Nephron progenitor cell (in vitro differentiated cells): ENCODE results near the gene GALNT18.

Experiments used
- DNase-seq: peaks from one replicate; pipeline ENCODE4 v3.0.0; 2021
- H3K27ac Mint-ChIP-seq: 2 replicates; pipeline ENCODE4 v1.8.0; 2021; ENCODE audit warnings: mild to moderate bottlenecking, moderate library complexity, mixed read lengths
- H3K27me3 Mint-ChIP-seq: 2 replicates; pipeline ENCODE4 v1.8.0; 2021; ENCODE audit warnings: mild to moderate bottlenecking, low read depth, mixed read lengths; ENCODE audit not compliant: poor library complexity
- H3K36me3 Mint-ChIP-seq: 2 replicates; pipeline ENCODE4 v1.8.0; 2021; ENCODE audit warnings: low read depth, mixed read lengths
- H3K4me1 Mint-ChIP-seq: 2 replicates; pipeline ENCODE4 v1.8.0; 2021; ENCODE audit warnings: mixed read lengths
- H3K4me3 Mint-ChIP-seq: 2 replicates; pipeline ENCODE4 v1.8.0; 2021; ENCODE audit warnings: mild to moderate bottlenecking, moderate library complexity, mixed read lengths
- H3K9me3 Mint-ChIP-seq: 2 replicates; pipeline ENCODE4 v1.8.0; 2021; ENCODE audit warnings: mild to moderate bottlenecking, moderate library complexity, mixed read lengths
- CTCF ChIP-seq: fragments of 200-600 bp; sonication (generic); IDR thresholded peaks from 2 replicates; pipeline ENCODE4 v1.5.0; 2021; ENCODE audit warnings: antibody characterized with exemption

Gene GALNT18

GRCh38 chr11:11291041-11292015, 330.5 kb downstream of the GALNT18 start:
- H3K27me3 Mint-ChIP-seq: peaks cover 18% of the 10 kb centered on the region
- TF ChIP-seq CTCF: no peak
- H3K36me3 Mint-ChIP-seq: no peaks in the 10 kb centered on the region
- peaks cover 48% of the 10 kb centered on the region for H3K4me1 Mint-ChIP-seq
- no peak overlapping the region for H3K27ac Mint-ChIP-seq
- no peak for DNase-seq
- no peak overlapping the region for H3K4me3 Mint-ChIP-seq
- no peaks in the 10 kb centered on the region for H3K9me3 Mint-ChIP-seq

DNA sequence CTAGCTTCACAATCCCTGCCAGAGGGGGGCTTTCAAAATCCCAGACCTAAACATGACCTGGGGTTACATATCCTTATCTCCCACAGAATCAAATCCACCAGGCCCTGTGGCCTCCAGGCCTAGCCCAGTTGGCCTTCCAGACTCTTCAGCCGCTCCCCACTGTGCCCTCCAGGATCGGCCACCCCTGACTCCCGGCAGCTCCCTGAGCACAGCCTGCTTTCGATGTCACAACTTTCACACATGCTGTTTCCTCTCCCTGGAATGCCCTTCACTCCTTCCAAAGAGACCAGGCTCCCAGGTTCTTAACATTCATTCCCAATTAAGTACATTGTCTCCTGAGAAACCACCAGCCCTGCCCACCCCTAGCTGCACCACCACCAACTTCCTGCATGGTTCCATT, 331.5 kb downstream of the GALNT18 start:
- Mint-ChIP-seq H3K36me3 (no peaks in the 10 kb centered on the region), H3K4me1 (peaks cover 40% of the 10 kb centered on the region), H3K27me3 (peaks cover 20% of the 10 kb centered on the region), H3K9me3 (no peaks in the 10 kb centered on the region), H3K4me3 (no peak overlapping the region), H3K27ac (no peak overlapping the region)
- no peak for DNase-seq
- no peak for TF ChIP-seq CTCF

DNA sequence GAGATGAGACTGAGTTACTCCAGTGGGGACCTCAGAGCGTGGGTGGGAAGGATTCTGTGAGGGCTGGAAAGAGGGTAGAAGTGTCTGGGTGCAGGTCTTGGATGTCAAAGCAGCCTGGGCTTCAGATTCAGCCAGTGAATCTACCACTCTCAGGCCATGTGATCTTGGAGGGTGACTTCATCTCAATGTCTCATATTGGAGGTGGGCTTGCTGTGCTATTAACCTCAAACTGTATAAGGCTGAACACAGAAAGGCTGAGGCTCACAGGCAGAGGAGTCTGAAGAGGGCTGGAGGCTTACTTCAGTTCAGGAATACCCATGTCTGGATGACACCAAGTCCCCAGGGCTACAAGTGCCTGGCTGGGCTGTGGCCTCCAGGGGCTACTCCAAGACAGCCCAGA, 332.1 kb downstream of the GALNT18 start:
- H3K9me3 Mint-ChIP-seq: no peaks in the 10 kb centered on the region
- DNase-seq: no peak
- no peak overlapping the region for H3K4me3 Mint-ChIP-seq
- no peak for TF ChIP-seq CTCF
- H3K4me1 Mint-ChIP-seq: peaks cover 33% of the 10 kb centered on the region
- peaks cover 20% of the 10 kb centered on the region for H3K27me3 Mint-ChIP-seq
- H3K36me3 Mint-ChIP-seq: no peaks in the 10 kb centered on the region
- peak overlapping the region; percentile 45 for H3K27ac Mint-ChIP-seq

GRCh38 chr11:11288972-11289616, 332.7 kb downstream of the GALNT18 start:
- Mint-ChIP-seq H3K27me3 (peaks cover 20% of the 10 kb centered on the region), H3K9me3 (no peaks in the 10 kb centered on the region), H3K4me3 (no peak overlapping the region), H3K4me1 (peaks cover 27% of the 10 kb centered on the region), H3K36me3 (no peaks in the 10 kb centered on the region), H3K27ac (peak overlapping the region; percentile 45)
- no peak for DNase-seq
- no peak for TF ChIP-seq CTCF

- H3K4me1 Mint-ChIP-seq: peaks cover 7% of the 10 kb centered on the region
- DNase-seq: no peak
- peaks cover 13% of the 10 kb centered on the region for H3K27me3 Mint-ChIP-seq
- TF ChIP-seq CTCF: no peak
- no peak overlapping the region for H3K27ac Mint-ChIP-seq
- H3K4me3 Mint-ChIP-seq: no peak overlapping the region
- no peaks in the 10 kb centered on the region for H3K9me3 Mint-ChIP-seq
- no peaks in the 10 kb centered on the region for H3K36me3 Mint-ChIP-seq
Observed at GRCh38 chr11:11284481-11284880, 337.3 kb downstream of the GALNT18 start.
